NCI-H526 treated with DMSO at 0.1 percent for 48 hours (cell line): ENCODE measurements around the gene SART3.
"Not testable (repeated sequence)": the region's sequence is repeated elsewhere in the genome, so short reads cannot be mapped to it uniquely, and the experiment has no call there.

Source experiments
- DNase-seq: peaks from one replicate; lab custom pipeline; 2025; lab: John Stamatoyannopoulos, UW

Gene SART3

DNA sequence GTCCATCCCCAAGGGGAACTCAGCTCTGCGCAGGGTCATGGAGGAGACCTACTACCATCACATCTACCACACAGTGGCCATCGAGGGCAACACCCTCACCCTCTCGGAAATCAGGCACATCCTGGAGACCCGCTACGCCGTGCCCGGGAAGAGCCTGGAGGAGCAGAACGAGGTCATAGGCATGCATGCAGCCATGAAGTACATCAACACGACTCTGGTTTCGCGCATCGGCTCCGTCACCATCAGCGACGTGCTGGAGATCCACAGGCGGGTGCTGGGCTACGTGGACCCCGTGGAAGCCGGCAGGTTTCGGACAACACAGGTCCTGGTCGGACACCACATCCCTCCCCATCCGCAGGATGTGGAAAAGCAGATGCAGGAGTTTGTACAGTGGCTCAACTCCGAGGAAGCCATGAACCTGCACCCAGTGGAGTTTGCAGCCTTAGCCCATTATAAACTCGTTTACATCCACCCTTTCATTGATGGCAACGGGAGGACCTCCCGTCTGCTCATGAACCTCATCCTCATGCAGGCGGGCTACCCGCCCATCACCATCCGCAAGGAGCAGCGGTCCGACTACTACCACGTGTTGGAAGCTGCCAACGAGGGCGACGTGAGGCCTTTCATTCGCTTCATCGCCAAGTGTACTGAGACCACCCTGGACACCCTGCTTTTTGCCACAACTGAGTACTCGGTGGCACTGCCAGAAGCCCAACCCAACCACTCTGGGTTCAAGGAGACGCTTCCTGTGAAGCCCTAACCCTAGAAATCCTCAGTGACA lies 42.1 kb downstream of the SART3 start:
- DNase-seq, result no peak

GRCh38 chr12:108518101-108518715 lies 42.8 kb downstream of the SART3 start:
- no peak for DNase-seq

GRCh38 chr12:108517288-108518100 lies 43.5 kb downstream of the SART3 start:
- DNase-seq, result no peak

- DNase-seq, result no peak
These were observed 44.3 kb downstream of the SART3 start for GRCh38 chr12:108516511-108517275.

- DNase-seq, result peak; percentile 27
These were observed 45.1 kb downstream of the SART3 start for GRCh38 chr12:108515916-108516315.

GRCh38 chr12:108514973-108515814 lies 45.8 kb downstream of the SART3 start, which contains the start of gene FICD:
Gene FICD (plus strand): TSS chr12:108515277. CDS start chr12:108516973, 1,696 bp downstream.
- DNase-seq, result peak; percentile 96

GRCh38 chr12:108514468-108514972 lies 46.5 kb downstream of the SART3 start:
- DNase-seq, result no peak

DNA sequence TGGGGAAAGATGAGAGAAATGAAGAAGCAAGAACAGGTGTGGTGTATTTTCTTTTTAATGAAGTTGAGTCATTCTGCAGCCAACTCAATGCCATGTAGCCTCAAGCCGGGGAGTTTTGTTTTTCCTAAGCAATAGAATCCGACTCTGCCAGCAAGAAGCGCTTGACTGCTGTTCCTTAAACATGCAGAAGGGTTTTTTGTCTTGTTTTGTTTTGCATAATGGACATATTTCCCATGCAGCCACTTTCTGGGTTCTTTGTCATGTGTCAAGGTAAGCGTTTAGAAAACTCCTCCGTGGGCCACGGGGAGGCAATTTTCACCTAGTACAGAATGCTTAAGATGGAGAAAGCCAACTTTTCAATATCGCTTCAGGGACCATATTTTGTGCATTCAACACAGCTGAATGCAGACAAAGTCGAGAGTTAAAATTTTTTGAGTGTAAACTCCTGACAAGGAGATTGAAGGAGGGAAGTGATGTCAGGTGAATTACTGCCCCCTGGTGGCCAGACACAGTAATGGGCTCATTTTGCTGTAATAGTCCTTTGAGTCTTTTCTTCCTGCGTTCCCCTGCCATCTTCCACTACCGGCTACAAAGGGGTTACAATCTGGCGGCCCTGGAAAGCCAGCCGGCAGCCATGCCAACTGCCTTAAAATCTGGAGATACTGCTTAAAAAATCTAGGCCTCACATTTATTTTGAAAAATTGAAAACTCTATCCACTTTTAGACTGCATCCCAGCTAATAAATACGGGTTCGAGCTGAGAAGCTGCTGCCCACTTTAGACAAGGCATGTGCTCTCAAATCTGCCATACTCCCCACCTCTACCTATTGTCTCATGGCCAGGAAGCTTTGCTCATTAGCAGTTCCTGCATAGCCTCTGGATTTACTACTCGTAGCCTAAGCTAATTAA lies 49.1 kb downstream of the SART3 start:
- DNase-seq, result peak; percentile 28

- DNase-seq, result no peak
These were observed 50.1 kb downstream of the SART3 start for GRCh38 chr12:108510836-108511235.

- DNase-seq, result no peak
These were observed 51.2 kb downstream of the SART3 start for GRCh38 chr12:108509806-108510205.

DNA sequence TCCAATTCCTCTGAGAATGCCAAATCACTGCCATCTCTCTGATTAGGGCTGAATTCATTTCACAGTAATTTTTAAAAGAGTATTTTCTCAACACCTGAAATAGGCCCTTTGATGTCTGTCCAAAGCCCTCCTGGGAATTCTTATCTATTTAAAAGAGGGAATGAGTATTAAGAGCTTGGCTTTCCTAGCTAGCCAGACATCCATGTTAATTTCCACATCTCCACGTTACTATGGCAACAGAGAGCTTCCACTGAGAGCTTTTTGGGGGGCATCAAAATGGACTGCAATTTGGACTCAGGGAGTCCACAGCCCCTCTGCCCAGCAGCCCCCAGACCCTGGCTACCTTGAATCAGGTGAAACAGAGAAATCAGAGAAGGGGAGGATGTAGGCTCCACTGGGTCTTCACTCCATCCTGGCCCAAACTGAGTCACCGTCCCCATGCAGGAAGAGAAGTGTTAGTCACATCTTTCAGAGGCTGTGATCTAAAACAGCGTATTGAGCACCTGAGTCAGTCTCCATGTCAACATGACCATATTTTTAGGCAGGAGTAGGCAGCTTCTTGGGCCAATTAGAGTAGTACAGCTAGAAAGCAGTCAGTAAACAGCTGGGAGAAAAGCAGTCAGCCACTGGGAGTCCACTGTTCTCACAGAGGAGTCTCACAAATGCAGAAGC lies 52.9 kb downstream of the SART3 start:
- no peak for DNase-seq

DNA sequence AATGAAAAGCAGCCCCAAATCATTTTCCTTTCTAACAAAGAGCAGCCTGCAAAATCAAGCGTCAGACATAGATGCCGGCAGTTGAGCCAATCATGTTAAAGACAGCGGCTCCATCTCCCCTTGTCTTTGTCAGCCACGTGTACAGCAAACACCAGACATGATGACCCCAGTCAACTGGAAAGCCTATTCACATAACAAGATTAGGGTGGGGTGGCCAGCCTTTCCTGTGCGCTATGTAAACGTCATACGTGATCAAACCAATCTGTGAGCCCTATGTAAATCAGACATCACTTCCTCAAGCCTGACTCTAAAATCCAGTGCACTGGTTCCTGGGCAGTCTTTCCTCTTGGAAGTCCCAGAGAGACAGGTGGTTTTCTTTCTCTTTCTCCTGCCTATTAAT lies 55.8 kb downstream of the SART3 start:
- DNase-seq, result no peak

DNA sequence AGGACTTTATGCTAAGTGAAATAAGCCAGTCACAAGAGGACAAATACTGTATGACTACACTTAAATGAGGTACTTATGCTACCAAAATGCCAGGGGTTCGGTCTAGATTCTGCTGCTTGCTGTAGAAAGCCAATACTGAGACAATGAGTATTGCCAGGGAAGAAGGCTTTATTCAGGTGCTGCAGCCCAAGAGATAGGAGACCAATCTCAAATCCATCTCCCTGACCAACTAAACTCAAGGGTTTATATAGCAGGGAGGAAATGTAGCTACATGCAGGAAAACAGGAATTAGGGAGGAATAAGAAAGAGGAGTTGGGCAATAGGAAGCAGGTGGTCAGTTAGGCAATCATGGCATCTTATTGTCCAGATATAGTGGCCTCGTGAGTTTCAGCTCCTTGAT lies 58.1 kb downstream of the SART3 start:
- DNase-seq, result no peak

GRCh38 chr12:108498136-108498535 lies 62.8 kb downstream of the SART3 start:
- DNase-seq, result no peak

DNA sequence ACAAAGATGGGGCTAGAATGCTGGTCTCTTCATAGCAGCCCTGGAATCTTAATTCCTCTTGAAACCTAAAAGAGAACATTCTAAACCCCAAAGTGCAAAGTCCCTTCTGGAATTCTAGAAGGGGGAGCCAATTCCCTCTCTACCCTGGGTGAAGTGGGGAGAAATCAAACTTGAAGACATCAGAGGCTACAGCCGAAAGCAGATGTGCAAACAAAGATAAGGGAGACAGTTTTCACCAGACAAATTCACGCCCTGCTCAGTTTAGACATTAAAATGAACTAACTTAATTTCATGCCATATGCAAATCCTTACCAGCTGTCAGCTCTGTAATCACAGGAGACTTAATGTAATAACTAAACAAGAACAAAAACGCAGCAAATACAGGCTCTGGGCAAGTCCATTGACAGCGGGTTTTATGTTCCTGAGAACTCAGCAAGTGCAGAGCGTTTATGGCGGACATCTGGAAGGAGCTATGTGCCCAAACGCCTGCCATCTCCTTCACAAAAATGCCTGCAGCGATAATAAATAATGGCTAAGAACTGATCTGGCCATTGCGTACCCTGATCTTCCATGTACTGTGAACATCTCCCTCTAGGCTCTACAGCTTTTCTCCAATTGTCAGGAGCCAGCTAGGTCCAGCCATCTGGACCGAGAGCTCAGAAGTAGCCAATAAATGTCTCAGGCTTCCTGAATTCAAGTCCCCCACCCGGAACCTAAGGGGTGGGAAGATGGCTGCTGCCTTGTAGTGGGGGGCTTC lies 65.0 kb downstream of the SART3 start:
- peak; percentile 51 for DNase-seq

DNA sequence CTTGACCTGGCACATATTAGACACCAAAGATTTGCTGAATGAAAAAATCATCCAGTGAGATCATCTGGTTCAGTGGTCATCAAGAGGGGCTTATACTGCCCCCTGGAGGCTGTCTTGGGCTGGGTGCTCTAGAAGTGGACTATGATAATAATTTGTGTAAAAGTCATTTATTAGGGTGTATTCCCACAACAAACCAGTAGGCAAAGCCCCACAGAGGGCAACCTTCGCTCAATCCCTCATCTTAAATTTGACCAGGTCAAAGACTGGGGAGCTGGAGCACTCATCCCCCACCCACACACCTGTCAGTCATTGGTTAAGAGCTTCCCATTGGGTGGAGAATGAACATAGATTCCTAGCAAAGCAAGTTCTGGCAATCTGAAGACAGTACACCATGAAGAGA lies 65.9 kb downstream of the SART3 start:
- no peak for DNase-seq

DNA sequence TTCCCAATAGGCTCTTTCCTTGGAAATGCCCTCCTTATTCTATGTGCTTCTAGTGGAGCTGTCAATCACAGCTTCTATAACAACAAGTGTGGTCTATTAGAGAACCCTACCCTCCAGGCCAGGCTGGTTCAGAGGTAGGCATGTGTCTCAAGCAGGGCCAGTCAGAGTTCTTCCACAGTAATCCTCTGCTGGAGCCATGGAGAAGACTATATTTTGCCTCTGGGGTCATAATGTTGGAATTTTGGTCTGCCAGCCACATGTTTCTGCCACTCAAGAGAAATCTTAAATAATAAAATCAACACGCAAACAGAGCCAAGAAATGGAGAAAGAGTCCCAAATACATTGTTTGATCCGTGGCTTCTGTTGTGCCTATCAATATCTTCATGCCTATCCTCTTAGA lies 69.7 kb downstream of the SART3 start:
- DNase-seq, result no peak

DNA sequence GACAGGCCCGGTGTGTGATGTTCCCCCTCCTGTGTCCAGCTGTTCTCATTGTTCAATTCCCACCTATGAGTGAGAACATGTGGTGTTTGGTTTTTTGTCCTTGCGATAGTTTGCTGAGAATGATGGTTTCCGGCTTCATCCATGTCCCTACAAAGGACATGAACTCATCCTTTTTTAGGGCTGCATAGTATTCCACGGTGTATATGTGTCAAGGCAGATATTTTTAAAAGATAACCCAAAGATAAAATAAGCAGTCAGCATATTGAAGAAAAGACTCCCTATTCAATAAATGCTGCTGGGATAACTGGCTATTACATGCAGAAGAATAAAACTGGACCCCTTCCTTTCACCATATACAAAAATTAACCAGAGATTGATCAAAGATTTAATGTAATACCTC lies 73.9 kb downstream of the SART3 start:
- DNase-seq, result not testable (repeated sequence)
